CD4-positive, alpha-beta memory T cell (primary cell): ENCODE data around the gene TP53I3. TPM values are rescaled to one million over a fixed set of nuclear protein-coding genes. Genes with fewer than 3 reads are reported as not detected.
A peak's percentile ranks its signal among the peaks of the same experiment; 100 is the strongest.

Experiments
- CTCF ChIA-PET: fragments of 350-600 bp; sonication (Branson Sonifier 250); formaldehyde crosslinking; loops from one replicate; lab custom pipeline; 2021; ENCODE audit warnings: inconsistent platforms; ENCODE audit not compliant: partially characterized antibody; lab: Charles Lee
- POLR2A ChIA-PET: fragments of 350-600 bp; sonication (Branson Sonifier 250); formaldehyde crosslinking; loops from one replicate; lab custom pipeline; 2021; ENCODE audit not compliant: partially characterized antibody; lab: Charles Lee
- DNase-seq, 5 donors: peaks; one replicate each; pipeline versions ENCODE4 v3.0.0 to v3.0.0-alpha.2; 2020 to 2022; ENCODE audit warnings: mixed read lengths in 1 of 5
- H3K27ac ChIP-seq: one replicate; pipeline ENCODE4 v1.7.0; 2013; ENCODE audit warnings: low read depth, low read length
- H3K27me3 ChIP-seq: 2 replicates; pipeline ENCODE4 v1.7.0; 2013; ENCODE audit warnings: mild to moderate bottlenecking, low read length, moderate library complexity; ENCODE audit not compliant: insufficient read depth
- H3K36me3 ChIP-seq: 2 replicates; pipeline ENCODE4 v1.7.0; 2013; ENCODE audit warnings: mild to moderate bottlenecking, low read length, moderate library complexity; ENCODE audit not compliant: insufficient read depth
- H3K4me1 ChIP-seq: 2 replicates; pipeline ENCODE4 v1.7.0; 2013; ENCODE audit warnings: mild to moderate bottlenecking, low read length, moderate library complexity; ENCODE audit not compliant: insufficient read depth
- H3K4me3 ChIP-seq, 2 donors: one replicate each; pipeline ENCODE4 v1.7.0; 2013; ENCODE audit warnings: low read length in 2 of 2, mild to moderate bottlenecking in 1 of 2
- H3K9me3 ChIP-seq, 2 donors: one replicate each; pipeline ENCODE4 v1.7.0; 2013; ENCODE audit warnings: low read length in 2 of 2, control low read depth in 1 of 2; ENCODE audit not compliant: control insufficient read depth in 1 of 2
- H3K27ac Mint-ChIP-seq, 7 donors: one replicate each; pipeline ENCODE4 v1.8.0; 2020 to 2021; ENCODE audit warnings: mixed read lengths in 7 of 7, mild to moderate bottlenecking in 6 of 7, inconsistent platforms in 3 of 7, moderate library complexity in 3 of 7
- H3K27me3 Mint-ChIP-seq, 2 donors: one replicate each; pipeline ENCODE4 v1.8.0; 2020 to 2021; ENCODE audit warnings: mixed read lengths in 2 of 2
- H3K36me3 Mint-ChIP-seq, 2 donors: one replicate each; pipeline ENCODE4 v1.8.0; 2020 to 2021; ENCODE audit warnings: mixed read lengths in 2 of 2, inconsistent platforms in 1 of 2, mild to moderate bottlenecking in 1 of 2
- H3K4me1 Mint-ChIP-seq, 4 donors: one replicate each; pipeline ENCODE4 v1.8.0; 2020 to 2021; ENCODE audit warnings: mixed read lengths in 4 of 4, mild to moderate bottlenecking in 1 of 4
- H3K4me3 Mint-ChIP-seq, 8 donors: one replicate each; pipeline ENCODE4 v1.8.0; 2020 to 2021; ENCODE audit warnings: mixed read lengths in 8 of 8, mild to moderate bottlenecking in 7 of 8, moderate library complexity in 6 of 8, inconsistent platforms in 3 of 8
- H3K9me3 Mint-ChIP-seq, 8 donors: one replicate each; pipeline ENCODE4 v1.8.0; 2020 to 2021; ENCODE audit warnings: mixed read lengths in 8 of 8, mild to moderate bottlenecking in 5 of 8, inconsistent platforms in 3 of 8, moderate library complexity in 1 of 8
- intact Hi-C: fragments of 100-400 bp; cut with micrococcal nuclease; formaldehyde crosslinking; loops from one replicate; pipeline ENCODE4 v1.15.1; 2023
- polyA plus RNA-seq, 2 donors: library from polyadenylated mRNA; unstranded; fragments of 300-500 nt; fragmentation: Illumina TruSeq; gene quantifications; one replicate each; pipeline ENCODE4 v1.2.3, GENCODE V29; 2021
- total RNA-seq, 2 experiments: library from RNA; stranded (reverse); gene quantifications; one replicate each; pipeline ENCODE4 v1.2.3, GENCODE V29; 2021

The TP53I3 gene
- total and polyA plus RNA-seq, 4 experiments from 2014 or later, result 0.15 to 0.47 (median 0.20) TPM; not detected in 1

DNA sequence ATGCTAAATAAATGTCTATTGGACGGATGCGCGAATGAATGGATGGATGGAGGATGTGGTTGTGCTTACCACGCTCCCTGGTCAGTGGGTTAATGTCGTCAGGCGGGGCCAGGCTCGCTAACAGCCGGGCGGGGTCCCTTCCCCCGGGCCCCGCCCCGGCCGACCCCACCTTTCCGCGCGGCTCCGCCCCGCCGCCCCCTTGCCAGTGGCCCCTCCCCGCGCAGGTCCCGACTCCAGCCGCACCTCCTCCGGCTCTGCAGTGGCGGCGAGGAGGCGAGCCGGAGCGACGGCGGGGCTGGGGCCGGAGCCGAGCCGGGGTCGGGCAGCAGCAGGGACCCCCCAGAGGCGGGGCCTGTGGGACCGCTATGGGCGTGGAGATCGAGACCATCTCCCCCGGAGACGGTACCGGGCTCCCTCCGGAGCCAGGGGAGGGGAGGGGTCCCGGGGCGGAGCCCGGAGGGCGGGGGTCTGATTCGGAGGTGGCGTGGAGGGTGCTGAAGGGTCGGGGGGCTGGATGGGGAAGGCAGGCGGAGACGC is 35.1 kb downstream of the TP53I3 start, which contains the start of gene FKBP1B:
Gene FKBP1B (plus strand): TSS at position 257 of the 537 bp plus-strand sequence. CDS start 109 bp downstream, at position 366.
- Mint-ChIP-seq H3K36me3 (peaks cover 0 to 5% of the 10 kb centered on the region in 2 donors), H3K9me3 (no peaks in the 10 kb centered on the region), H3K27me3 (peaks cover 0 to 1% of the 10 kb centered on the region in 2 donors), H3K4me1 (peaks cover 14 to 28% (median 24%) of the 10 kb centered on the region in 4 donors), H3K27ac (peak within 1 kb of the TSS in 3 of 7 donors; percentile 59 to 89 (median 82)), H3K4me3 (peak within 1 kb of the TSS in 6 of 8 donors; percentile 80 to 96 (median 87))
- H3K27ac ChIP-seq, result no peak within 1 kb of the TSS
- H3K4me3 ChIP-seq, result peak within 1 kb of the TSS in 1 of 2 donors; percentile 54
- H3K4me1 ChIP-seq, result peaks cover 25% of the 10 kb centered on the region
- POLR2A ChIA-PET, result interaction anchor here (0.6 to 5.5 kb wide), 4 partner anchors 21 to 311 kb away, joined by 3 to 70 read pairs (median 13); partner anchors contain the start of genes ATAD2B, ITSN2 and SF3B6
- H3K36me3 ChIP-seq, result no peaks in the 10 kb centered on the region
- DNase-seq, result peak; percentile 20 to 62 (median 33)
- intact Hi-C loops, result no loop called here
- CTCF ChIA-PET, result interaction anchor here (0.9 to 1.4 kb wide), 2 partner anchors 27 to 122 kb away, joined by 4 to 8 read pairs; partner anchors contain the start of gene ATAD2B
- no peaks in the 10 kb centered on the region for H3K9me3 ChIP-seq
- no peaks in the 10 kb centered on the region for H3K27me3 ChIP-seq

- H3K9me3 Mint-ChIP-seq, result no peaks in the 10 kb centered on the region
- peak overlapping the region in 3 of 7 donors; percentile 59 to 89 (median 82) for H3K27ac Mint-ChIP-seq
- Histone ChIP-seq H3K27ac (no peak overlapping the region), H3K9me3 (no peaks in the 10 kb centered on the region), H3K27me3 (no peaks in the 10 kb centered on the region), H3K36me3 (no peaks in the 10 kb centered on the region), H3K4me1 (peaks cover 25% of the 10 kb centered on the region), H3K4me3 (peak overlapping the region in 1 of 2 donors; percentile 54)
- peak in 1 of 5 donors; percentile 8 for DNase-seq
- H3K4me3 Mint-ChIP-seq, result peak overlapping the region in 6 of 8 donors; percentile 80 to 96 (median 87)
- H3K27me3 Mint-ChIP-seq, result peaks cover 0 to 1% of the 10 kb centered on the region in 2 donors
- H3K36me3 Mint-ChIP-seq, result peaks cover 0 to 5% of the 10 kb centered on the region in 2 donors
- POLR2A ChIA-PET, result interaction anchor here (0.6 to 5.5 kb wide), 3 partner anchors 22 to 122 kb away, joined by 3 to 70 read pairs (median 23); partner anchors contain the start of genes ATAD2B and SF3B6
- peaks cover 14 to 28% (median 24%) of the 10 kb centered on the region in 4 donors for H3K4me1 Mint-ChIP-seq
- CTCF ChIA-PET, result interaction anchor here (0.9 to 2.7 kb wide), 3 partner anchors 28 to 122 kb away, joined by 4 to 15 read pairs (median 8); partner anchors contain the start of genes ATAD2B and TP53I3
- intact Hi-C loops, result no loop called here
These were observed 35.7 kb downstream of the TP53I3 start for GRCh38 chr2:24048769-24049484.

DNA sequence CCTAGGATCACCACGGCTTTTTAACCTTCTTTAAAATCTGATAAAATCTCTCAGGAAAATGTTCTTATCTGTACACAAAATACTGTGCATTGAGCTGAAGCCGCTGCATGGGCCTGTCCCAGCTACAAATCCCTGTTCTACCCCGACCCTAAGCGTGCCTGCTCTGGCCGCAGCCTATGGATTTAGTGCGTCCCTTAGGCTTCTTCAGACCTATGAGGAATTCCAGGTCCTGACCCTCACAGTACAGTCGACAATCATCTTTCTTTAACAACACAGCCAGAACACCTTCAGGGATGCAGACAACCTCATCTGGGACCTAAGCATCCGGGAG is 37.0 kb downstream of the TP53I3 start:
- H3K4me3 ChIP-seq, result peak overlapping the region in 1 of 2 donors; percentile 89
- Mint-ChIP-seq H3K4me1 (peaks cover 16 to 28% (median 25%) of the 10 kb centered on the region in 4 donors), H3K36me3 (peaks cover 0 to 5% of the 10 kb centered on the region in 2 donors), H3K9me3 (no peaks in the 10 kb centered on the region), H3K27ac (peak overlapping the region; percentile 19 to 98 (median 92)), H3K27me3 (peaks cover 0 to 1% of the 10 kb centered on the region in 2 donors), H3K4me3 (peak overlapping the region; percentile 91 to 100 (median 96))
- DNase-seq, result no peak
- no peak overlapping the region for H3K27ac ChIP-seq
- no peaks in the 10 kb centered on the region for H3K9me3 ChIP-seq
- H3K4me1 ChIP-seq, result peaks cover 25% of the 10 kb centered on the region
- intact Hi-C loops, result loop anchor here (1.0 to 2.0 kb wide), 3 partner anchors 29 to 120 kb away; partner anchors contain the start of genes ATAD2B, SF3B6 and TP53I3
- ChIA-PET CTCF (interaction anchor here (1.0 to 2.7 kb wide), 6 partner anchors 18 to 122 kb away, joined by 3 to 15 read pairs (median 5); partner anchors contain the start of genes ATAD2B and TP53I3), POLR2A (interaction anchor here (0.6 to 5.5 kb wide), 9 partner anchors 11 to 920 kb away, joined by 3 to 70 read pairs (median 4); partner anchors contain the start of genes ATAD2B, SF3B6 and TP53I3)
- no peaks in the 10 kb centered on the region for H3K27me3 ChIP-seq
- no peaks in the 10 kb centered on the region for H3K36me3 ChIP-seq

DNA sequence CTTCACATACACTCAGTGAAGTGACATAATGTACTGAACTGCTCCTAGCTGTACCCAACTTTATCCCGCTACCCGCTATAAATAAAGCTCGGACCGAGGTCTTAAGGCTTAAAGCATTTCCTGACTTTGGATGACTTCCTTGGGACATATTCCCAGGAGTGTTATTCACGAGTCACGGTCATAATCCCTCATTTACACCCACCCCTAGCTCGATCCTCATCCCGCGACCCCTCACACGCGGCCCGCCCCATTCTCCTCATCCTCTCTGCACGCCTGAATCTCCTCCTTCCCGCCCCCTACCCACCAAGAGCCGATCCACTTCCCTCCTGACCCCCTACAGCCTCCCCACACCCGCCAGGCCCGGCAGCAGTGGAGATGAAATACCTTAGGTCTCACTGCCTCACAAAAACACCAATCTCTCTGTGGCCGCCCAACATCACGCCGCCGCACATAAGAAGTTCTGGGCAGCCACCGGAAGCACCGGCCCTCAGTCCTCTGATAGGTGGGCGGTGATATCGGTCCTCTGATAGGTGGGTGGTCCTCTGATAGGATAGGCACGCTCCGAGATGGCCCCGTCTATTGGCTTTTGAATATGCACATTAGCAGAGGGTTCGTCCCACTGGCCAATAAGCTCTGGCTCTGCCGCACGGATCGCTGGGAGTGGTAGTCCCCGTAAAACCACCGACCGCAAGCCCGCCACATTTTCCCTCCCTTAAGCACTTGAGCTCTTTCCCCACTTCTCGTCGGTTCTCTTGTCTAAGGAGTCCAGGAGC is 37.5 kb downstream of the TP53I3 start, which contains the start of gene WDCP:
Gene WDCP (minus strand): TSS at position 462 of the 773 bp plus-strand sequence. CDS start 7,897 bp downstream, outside the sequence.
- H3K27me3 Mint-ChIP-seq, result peaks cover 0 to 1% of the 10 kb centered on the region in 2 donors
- peaks cover 16 to 28% (median 25%) of the 10 kb centered on the region in 4 donors for H3K4me1 Mint-ChIP-seq
- intact Hi-C loops, result loop anchor here (1.0 to 2.0 kb wide), 3 partner anchors 29 to 120 kb away; partner anchors contain the start of genes ATAD2B, SF3B6 and TP53I3
- Histone ChIP-seq H3K9me3 (no peaks in the 10 kb centered on the region), H3K27ac (peak within 1 kb of the TSS; percentile 65), H3K4me1 (peaks cover 25% of the 10 kb centered on the region), H3K36me3 (no peaks in the 10 kb centered on the region), H3K4me3 (peak within 1 kb of the TSS; percentile 89 to 90), H3K27me3 (no peaks in the 10 kb centered on the region)
- DNase-seq, result peak; percentile 90 to 98 (median 92)
- POLR2A ChIA-PET, result interaction anchor here (0.6 to 5.5 kb wide), 9 partner anchors 10 to 921 kb away, joined by 3 to 70 read pairs (median 4); partner anchors contain the start of genes ATAD2B, SF3B6 and TP53I3
- peak within 1 kb of the TSS; percentile 91 to 100 (median 96) for H3K4me3 Mint-ChIP-seq
- H3K27ac Mint-ChIP-seq, result peak within 1 kb of the TSS; percentile 69 to 98 (median 93)
- CTCF ChIA-PET, result interaction anchor here (1.0 to 2.7 kb wide), 6 partner anchors 19 to 121 kb away, joined by 3 to 15 read pairs (median 5); partner anchors contain the start of genes ATAD2B and TP53I3
- no peaks in the 10 kb centered on the region for H3K9me3 Mint-ChIP-seq
- peaks cover 0 to 5% of the 10 kb centered on the region in 2 donors for H3K36me3 Mint-ChIP-seq

- H3K9me3 Mint-ChIP-seq, result no peaks in the 10 kb centered on the region
- peaks cover 0 to 5% of the 10 kb centered on the region in 2 donors for H3K36me3 Mint-ChIP-seq
- peaks cover 0 to 1% of the 10 kb centered on the region in 2 donors for H3K27me3 Mint-ChIP-seq
- ChIA-PET CTCF (interaction anchor here (1.1 to 2.7 kb wide), 5 partner anchors 20 to 119 kb away, joined by 3 to 15 read pairs (median 6); partner anchors contain the start of genes ATAD2B and TP53I3), POLR2A (interaction anchor here (1.5 to 5.5 kb wide), 5 partner anchors 10 to 119 kb away, joined by 4 to 70 read pairs (median 9); partner anchors contain the start of genes ATAD2B, SF3B6 and TP53I3)
- Histone ChIP-seq H3K9me3 (no peaks in the 10 kb centered on the region), H3K36me3 (no peaks in the 10 kb centered on the region), H3K4me3 (peak overlapping the region; percentile 89 to 90), H3K27ac (peak overlapping the region; percentile 65), H3K4me1 (peaks cover 25% of the 10 kb centered on the region), H3K27me3 (no peaks in the 10 kb centered on the region)
- no peak for DNase-seq
- H3K27ac Mint-ChIP-seq, result peak overlapping the region in 4 of 7 donors; percentile 91 to 98 (median 94)
- H3K4me1 Mint-ChIP-seq, result peaks cover 16 to 28% (median 25%) of the 10 kb centered on the region in 4 donors
- intact Hi-C loops, result loop anchor here (2.0 kb wide), 1 partner anchor 38 kb away; the partner anchor contains the start of gene TP53I3
- peak overlapping the region; percentile 91 to 100 (median 96) for H3K4me3 Mint-ChIP-seq
These were observed 38.1 kb downstream of the TP53I3 start for GRCh38 chr2:24046599-24046929.
